ENCODE results near the gene LRRC9. TPM values are rescaled to one million over a fixed set of nuclear protein-coding genes. Genes with fewer than 3 reads are reported as not detected.

LRRC9 gene
- total and polyA plus RNA-seq, 2 experiments from 2014 or later, result 2.2 to 3.1 TPM

- H3F3A ChIP-seq (replicated peaks; ENCODE audit: low read depth), result no peaks in the 10 kb centered on the region
- H3K4me2 ChIP-seq, result no peak overlapping the region
- H3K79me2 ChIP-seq (replicated peaks; ENCODE audit: insufficient read depth), result no peaks in the 10 kb centered on the region
- no peak overlapping the region for H3K27ac ChIP-seq (ENCODE audit: low read depth)
- TF ChIP-seq ZNF331 (CRISPR knock-in tag; IDR thresholded peaks at IDR 0.05; ENCODE audit: low read depth) (no peak), POLR2AphosphoS5 (IDR thresholded peaks at IDR 0.05; ENCODE audit: low read depth) (no peak), EZH2 (IDR thresholded peaks at IDR 0.05; ENCODE audit: low read depth, unreplicated experiment) (no peak), STAT1 (IDR thresholded peaks at IDR 0.05; ENCODE audit: unreplicated experiment) (no peak), ZNF114 (CRISPR knock-in tag; IDR thresholded peaks at IDR 0.05) (no peak), CREB1 (CRISPR knock-in tag; IDR thresholded peaks at IDR 0.05; ENCODE audit: low read depth) (no peak), EZH2phosphoT487 (IDR thresholded peaks at IDR 0.05; ENCODE audit: unreplicated experiment) (no peak), NANOG (IDR thresholded peaks at IDR 0.05; ENCODE audit: borderline replicate concordance) (no peak), JUNB (IDR thresholded peaks at IDR 0.05; ENCODE audit: unreplicated experiment) (no peak), REST (IDR thresholded peaks at IDR 0.05; ENCODE audit: unreplicated experiment) (no peak)
- TF ChIP-seq, protein P1, sequence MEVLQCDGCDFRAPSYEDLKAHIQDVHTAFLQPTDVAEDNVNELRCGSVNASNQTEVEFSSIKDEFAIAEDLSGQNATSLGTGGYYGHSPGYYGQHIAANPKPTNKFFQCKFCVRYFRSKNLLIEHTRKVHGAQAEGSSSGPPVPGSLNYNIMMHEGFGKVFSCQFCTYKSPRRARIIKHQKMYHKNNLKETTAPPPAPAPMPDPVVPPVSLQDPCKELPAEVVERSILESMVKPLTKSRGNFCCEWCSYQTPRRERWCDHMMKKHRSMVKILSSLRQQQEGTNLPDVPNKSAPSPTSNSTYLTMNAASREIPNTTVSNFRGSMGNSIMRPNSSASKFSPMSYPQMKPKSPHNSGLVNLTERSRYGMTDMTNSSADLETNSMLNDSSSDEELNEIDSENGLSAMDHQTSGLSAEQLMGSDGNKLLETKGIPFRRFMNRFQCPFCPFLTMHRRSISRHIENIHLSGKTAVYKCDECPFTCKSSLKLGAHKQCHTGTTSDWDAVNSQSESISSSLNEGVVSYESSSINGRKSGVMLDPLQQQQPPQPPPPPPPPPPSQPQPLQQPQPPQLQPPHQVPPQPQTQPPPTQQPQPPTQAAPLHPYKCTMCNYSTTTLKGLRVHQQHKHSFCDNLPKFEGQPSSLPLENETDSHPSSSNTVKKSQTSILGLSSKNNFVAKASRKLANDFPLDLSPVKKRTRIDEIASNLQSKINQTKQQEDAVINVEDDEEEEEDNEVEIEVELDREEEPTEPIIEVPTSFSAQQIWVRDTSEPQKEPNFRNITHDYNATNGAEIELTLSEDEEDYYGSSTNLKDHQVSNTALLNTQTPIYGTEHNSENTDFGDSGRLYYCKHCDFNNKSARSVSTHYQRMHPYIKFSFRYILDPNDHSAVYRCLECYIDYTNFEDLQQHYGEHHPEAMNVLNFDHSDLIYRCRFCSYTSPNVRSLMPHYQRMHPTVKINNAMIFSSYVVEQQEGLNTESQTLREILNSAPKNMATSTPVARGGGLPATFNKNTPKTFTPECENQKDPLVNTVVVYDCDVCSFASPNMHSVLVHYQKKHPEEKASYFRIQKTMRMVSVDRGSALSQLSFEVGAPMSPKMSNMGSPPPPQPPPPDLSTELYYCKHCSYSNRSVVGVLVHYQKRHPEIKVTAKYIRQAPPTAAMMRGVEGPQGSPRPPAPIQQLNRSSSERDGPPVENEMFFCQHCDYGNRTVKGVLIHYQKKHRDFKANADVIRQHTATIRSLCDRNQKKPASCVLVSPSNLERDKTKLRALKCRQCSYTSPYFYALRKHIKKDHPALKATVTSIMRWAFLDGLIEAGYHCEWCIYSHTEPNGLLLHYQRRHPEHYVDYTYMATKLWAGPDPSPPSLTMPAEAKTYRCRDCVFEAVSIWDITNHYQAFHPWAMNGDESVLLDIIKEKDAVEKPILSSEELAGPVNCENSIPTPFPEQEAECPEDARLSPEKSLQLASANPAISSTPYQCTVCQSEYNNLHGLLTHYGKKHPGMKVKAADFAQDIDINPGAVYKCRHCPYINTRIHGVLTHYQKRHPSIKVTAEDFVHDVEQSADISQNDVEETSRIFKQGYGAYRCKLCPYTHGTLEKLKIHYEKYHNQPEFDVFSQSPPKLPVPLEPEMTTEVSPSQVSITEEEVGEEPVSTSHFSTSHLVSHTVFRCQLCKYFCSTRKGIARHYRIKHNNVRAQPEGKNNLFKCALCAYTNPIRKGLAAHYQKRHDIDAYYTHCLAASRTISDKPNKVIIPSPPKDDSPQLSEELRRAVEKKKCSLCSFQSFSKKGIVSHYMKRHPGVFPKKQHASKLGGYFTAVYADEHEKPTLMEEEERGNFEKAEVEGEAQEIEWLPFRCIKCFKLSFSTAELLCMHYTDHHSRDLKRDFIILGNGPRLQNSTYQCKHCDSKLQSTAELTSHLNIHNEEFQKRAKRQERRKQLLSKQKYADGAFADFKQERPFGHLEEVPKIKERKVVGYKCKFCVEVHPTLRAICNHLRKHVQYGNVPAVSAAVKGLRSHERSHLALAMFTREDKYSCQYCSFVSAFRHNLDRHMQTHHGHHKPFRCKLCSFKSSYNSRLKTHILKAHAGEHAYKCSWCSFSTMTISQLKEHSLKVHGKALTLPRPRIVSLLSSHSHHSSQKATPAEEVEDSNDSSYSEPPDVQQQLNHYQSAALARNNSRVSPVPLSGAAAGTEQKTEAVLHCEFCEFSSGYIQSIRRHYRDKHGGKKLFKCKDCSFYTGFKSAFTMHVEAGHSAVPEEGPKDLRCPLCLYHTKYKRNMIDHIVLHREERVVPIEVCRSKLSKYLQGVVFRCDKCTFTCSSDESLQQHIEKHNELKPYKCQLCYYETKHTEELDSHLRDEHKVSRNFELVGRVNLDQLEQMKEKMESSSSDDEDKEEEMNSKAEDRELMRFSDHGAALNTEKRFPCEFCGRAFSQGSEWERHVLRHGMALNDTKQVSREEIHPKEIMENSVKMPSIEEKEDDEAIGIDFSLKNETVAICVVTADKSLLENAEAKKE (CRISPR knock-in tag; IDR thresholded peaks at IDR 0.05), result no peak
- TF ChIP-seq, protein P2, sequence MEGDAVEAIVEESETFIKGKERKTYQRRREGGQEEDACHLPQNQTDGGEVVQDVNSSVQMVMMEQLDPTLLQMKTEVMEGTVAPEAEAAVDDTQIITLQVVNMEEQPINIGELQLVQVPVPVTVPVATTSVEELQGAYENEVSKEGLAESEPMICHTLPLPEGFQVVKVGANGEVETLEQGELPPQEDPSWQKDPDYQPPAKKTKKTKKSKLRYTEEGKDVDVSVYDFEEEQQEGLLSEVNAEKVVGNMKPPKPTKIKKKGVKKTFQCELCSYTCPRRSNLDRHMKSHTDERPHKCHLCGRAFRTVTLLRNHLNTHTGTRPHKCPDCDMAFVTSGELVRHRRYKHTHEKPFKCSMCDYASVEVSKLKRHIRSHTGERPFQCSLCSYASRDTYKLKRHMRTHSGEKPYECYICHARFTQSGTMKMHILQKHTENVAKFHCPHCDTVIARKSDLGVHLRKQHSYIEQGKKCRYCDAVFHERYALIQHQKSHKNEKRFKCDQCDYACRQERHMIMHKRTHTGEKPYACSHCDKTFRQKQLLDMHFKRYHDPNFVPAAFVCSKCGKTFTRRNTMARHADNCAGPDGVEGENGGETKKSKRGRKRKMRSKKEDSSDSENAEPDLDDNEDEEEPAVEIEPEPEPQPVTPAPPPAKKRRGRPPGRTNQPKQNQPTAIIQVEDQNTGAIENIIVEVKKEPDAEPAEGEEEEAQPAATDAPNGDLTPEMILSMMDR (conservative IDR thresholded peaks at IDR 0.05; ENCODE audit: low read depth in 2 of 2), result no peak
- Mint-ChIP-seq H3K27me3 (ENCODE audit: insufficient read depth, low read depth, poor library complexity) (no peaks in the 10 kb centered on the region), H3K4me3 (no peak overlapping the region), H3K4me1 (no peaks in the 10 kb centered on the region), H3K27ac (no peak overlapping the region), H3K36me3 (ENCODE audit: low read depth) (no peaks in the 10 kb centered on the region), H3K9me3 (peaks cover 3% of the 10 kb centered on the region; the same call in 1 of the 3 replicates)
- DNase-seq (ENCODE audit: low spot score), result no peak
- H3K27me3 ChIP-seq (ENCODE audit: insufficient read depth), result no peaks in the 10 kb centered on the region
- H3K36me3 ChIP-seq (ENCODE audit: insufficient read depth), result no peaks in the 10 kb centered on the region
- no peaks in the 10 kb centered on the region for H4K20me1 ChIP-seq (replicated peaks; ENCODE audit: insufficient read depth)
- no peak for ATAC-seq
- no peaks in the 10 kb centered on the region for H3K9me2 ChIP-seq (ENCODE audit: insufficient read depth)
- H2AFZ ChIP-seq, result no peak overlapping the region
- no peak overlapping the region for H3K4me3 ChIP-seq
- no peaks in the 10 kb centered on the region for H3K4me1 ChIP-seq (ENCODE audit: insufficient read depth)
These were observed 78.6 kb downstream of the LRRC9 start for GRCh38 chr14:59998564-59998963.
